GM21737 (cell line): ENCODE data around the gene SARS2.
"Not testable (repeated sequence)": the region's sequence is repeated elsewhere in the genome, so short reads cannot be mapped to it uniquely, and the experiment has no call there.

ENCODE experiments used
- ATAC-seq: cut with Tn5 transposase; IDR thresholded peaks from one replicate; pipeline ENCODE4 v1.9.1; 2021; ENCODE audit warnings: mild to moderate bottlenecking, moderate library complexity; ENCODE audit not compliant: unreplicated experiment

SARS2 gene

DNA sequence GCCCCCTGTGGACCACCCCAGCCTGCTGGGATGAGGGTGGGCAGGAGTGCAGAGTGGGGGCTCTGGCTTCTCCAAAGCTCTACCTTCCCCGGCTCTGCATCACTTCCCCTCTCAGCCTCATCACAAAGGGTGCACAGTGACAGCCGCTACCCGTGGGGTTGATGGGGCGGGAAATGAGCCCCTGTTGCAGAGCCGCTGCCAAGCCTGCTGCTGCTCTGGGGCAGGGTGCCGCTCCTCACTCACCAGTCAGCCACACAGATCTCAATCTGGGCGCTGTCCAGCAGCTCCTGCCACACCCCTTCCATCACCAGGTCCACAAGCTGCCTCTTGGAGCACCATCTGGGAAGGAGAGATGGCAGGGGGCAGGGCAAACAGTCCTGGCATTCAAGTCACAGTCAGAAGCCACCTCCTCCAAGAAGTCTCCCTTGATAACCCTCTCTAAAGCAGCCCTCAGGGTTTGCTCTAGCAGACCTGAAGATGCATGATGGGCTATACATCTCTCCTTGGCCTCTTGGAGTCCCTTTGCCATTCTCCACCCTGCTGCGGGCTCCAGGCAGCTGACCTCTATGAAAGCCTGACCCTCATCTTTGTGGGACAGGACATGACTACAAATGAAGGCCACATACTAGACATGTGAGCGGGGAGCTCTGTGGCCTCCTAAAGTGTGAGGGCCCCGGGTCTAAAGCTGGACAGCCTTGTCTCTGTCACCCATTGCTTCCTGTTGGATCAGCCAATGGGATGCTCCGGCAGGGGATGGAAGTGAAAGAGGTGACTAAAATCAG, 15.9 kb upstream of the SARS2 start:
- ATAC-seq = no peak

DNA sequence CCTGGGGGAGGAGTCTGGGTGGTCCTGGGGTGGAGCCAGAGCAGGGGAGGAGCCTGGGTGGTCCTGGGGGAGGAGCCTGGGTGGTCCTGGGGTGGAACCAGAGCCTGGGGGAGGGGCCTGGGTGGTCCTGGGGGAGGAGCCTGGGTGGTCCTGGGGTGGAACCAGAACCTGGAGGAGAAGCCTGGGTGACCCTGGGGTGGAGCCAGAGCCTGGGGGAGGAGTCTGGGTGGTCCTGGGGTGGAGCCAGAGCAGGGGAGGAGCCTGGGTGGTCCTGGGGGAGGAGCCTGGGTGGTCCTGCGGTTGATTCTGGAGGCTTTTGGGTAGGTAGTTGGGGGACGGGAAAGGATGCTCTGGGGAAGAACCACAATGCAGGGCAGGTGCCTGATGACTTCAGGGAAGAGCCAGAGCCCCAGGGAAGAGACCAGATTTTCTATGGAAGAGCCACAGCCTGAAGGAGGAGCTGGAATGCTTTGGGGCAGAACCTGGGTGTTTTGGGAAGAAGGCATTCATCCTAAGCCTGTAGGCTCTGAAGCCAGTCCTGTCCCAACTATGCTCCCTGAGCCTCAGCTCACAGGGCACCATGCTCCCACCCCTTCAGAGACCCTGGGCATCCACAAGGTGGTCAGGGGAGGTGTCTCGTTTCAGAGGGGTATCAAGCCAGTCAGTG, 15.1 kb upstream of the SARS2 start:
- ATAC-seq = no peak

DNA sequence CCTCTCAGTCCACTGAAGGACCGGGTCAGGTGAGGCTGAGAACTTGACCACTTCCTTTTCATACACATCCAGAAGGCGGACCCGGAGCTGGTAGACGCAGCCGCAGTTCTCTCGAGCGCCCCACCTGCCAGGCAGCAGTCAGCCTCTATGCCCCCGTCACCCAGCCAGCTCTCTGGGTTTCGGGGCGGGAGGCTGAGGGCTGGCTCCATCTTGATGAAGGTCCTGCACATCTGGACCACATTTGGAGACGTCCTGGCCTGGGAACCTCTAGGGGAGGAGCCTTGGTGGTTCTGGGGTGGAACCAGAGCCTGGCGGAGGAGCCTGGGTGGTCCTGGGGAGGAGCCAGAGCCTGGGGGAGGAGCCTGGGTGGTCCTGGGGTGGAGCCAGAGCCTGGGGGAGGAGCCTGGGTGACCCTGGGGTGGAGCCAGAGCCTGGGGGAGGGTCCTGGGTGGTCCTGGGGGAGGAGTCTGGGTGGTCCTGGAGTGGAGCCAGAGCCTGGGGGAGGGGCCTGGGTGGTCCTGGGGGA, 14.5 kb upstream of the SARS2 start:
- ATAC-seq = no peak

DNA sequence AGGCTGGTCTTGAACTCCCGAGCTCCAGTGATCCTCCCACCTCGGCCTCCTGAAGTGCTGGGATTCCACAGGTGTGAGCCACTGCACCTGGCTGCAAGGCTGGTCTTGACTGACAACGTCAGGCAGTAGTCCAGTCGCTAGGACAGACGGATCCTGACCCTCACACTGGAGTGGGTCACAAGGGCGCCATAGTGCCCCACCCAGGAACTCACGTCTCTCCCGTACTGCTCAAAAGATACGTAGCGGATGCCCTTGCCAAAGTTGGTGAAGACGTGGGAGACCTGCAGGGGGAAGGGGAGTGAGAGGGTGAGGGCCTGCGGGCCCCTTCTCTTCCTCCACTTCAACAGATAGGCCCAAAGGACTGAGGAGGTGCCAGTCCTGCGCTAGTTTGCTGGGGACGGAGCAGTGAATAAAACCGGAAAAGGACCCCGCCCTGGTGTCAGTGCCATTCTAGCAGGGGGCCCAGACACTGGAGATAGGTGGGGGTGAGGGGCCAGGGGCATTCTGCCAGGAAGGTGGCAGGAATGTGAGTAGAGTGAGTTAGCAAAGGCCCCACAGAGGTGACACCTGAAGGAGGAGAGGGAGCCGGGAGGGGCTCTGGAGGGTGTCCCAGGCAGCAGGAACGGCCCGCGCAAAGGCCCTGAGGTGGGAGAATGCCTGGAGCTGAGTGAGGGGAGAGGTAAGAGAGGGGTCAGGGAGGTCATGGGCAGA, 12.1 kb upstream of the SARS2 start:
- no peak for ATAC-seq

DNA sequence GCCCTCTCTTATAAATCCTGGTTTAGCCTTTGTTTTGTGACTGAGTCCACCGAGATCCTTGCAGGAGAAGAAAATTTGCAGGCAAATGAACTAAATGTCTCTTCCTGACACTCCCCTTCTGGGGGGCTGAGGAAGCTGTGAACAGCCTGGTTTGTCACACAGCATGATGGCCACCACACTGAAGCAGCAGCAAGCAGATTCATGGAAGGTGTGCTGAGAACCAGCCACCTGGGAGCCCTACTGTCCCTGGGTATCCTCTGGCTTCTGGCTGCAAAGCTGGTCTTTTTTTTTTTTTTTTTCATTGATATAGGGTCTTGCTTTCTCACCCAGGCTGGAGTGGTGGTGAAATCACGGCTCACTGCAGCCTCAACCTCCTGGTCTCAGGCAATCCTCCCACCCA, 11.4 kb upstream of the SARS2 start:
- no peak for ATAC-seq

DNA sequence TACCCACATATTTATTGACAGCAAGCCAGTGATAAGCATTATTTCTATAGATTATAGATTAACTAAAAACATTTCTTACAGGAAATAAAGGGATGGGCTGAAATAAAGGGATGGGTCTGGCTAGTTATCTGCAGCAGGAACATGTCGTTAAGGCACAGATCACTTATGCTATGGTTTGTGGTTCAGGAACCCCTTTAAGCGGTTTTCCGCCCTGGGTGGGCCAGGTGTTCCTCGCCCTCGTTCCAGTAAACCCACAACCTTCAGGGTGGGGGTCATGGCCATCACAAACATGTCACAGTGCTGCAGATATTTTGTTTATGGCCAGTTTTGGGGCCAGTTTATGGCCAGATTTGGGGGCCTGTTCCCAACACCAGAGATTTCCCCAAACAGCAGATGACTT, 10.9 kb upstream of the SARS2 start:
- not testable (repeated sequence) for ATAC-seq

DNA sequence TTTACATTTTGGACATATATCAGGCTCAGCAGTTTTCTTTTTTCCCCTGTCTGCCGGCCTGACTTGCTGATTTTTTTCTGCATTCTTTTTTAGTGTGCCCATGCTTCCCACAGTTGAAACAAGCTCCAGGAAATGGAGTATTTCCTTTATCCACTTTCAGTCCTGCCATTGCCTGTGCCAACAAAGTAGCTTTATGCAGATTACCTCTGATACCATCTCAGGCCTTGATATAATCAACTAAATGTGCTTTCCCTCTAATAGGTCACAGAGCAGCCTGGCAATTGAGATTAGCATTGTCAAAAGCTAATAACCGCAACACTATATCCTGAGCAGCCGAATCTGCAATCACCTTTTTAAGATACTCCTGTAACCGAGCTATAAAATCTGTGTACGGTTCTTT, 9.4 kb upstream of the SARS2 start:
- no peak for ATAC-seq

DNA sequence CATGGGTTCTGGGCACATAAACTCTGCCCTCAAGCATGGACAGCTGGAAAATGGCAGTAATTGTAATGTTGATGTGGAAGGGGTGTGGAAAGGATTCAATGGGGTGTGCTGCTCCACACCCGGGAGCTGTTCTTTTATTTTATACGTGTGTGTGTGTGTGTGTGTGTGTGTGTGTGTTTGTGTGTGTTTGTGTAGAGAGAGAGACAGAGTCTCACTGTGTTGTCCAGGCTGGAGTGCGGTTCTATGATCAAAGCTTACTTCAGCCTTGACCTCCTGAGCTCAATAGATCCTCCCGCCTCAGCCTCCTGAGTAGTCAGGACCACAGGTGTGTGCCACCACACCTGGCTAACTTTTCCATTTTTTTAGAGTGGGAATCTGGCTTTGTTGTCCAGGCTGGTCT, 3.0 kb upstream of the SARS2 start:
- no peak for ATAC-seq

DNA sequence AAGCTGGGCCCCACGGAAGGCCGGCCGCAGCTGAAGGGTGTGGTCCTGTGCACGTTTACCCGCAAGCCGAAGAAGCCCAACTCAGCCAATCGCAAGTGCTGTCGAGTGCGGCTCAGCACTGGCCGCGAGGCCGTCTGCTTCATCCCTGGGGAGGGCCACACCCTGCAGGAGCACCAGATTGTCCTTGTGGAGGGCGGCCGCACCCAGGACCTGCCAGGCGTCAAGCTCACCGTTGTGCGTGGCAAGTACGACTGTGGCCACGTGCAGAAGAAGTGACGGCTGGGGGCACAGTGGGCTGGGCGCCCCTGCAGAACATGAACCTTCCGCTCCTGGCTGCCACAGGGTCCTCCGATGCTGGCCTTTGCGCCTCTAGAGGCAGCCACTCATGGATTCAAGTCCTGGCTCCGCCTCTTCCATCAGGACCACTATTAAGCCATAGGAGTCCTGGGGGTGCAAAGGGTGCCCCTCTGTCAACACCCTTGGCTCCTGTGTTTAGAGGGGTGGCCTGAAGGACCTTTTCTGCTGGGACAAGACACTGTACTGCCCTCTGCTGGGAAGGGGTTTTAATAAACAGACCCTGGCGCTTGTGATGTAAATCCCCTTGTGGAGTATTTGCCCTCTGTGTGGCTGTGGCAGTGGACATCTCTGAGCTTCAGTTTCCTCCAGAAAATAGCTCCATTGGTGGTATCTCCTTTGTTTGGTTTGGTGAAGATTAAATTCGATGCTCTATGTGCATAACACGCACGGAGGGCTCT, 2.0 kb upstream of the SARS2 start:
- no peak for ATAC-seq

DNA sequence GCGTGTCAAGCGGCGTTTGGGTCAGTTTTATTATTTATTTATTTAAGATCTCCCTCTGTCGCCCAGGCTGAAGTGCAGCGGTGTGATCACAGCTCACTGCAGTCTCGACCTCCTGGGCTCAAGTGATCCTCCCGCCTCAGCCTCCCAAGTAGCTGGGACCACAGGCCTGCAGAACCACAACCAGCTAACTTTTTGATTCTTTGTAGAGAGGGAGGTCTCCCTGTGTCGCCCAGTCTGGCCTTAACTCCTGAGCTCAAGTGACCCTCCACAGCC, 894 bp upstream of the SARS2 start:
- ATAC-seq = no peak

DNA sequence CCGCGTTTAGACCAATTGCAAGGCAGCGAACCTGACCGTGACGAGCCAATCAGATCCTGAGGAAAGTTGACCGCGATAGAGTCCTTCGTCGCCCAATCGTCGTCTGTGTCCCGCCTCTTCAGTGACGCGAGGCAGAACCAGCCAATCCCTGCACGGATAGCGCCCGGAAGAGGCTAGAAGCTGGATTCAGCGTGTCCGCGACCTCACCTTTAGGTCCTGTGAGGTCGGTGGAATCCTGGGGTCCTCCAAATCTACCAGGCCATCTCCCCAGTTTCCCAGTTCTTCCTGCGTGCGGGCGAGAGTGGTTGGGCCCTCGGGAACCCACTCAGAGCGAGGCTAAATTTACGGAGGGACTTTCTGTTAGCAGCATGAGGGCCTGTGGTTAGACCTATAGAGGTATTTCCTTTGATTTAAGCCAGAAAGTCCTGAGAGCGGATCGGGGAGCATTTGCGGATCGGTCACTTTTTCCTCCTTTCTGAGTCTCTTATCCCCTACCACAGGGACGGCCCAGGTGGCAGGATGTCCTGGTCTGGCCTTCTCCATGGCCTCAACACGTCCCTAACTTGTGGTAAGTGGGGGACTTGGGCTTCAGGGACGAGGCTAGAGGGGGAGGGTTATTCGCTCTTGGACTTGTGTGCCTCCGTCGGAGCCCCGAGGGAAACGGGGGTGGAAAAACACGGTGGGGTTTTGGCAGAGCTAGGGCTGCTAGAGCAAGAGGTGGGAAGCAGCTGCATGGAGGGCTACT, 385 bp upstream of the SARS2 start, which contains the start of gene MRPS12:
MRPS12 (plus strand) TSS at position 169 of the 745 bp plus-strand sequence; CDS start at position 520, 351 bp downstream.
- peak; percentile 91 for ATAC-seq

DNA sequence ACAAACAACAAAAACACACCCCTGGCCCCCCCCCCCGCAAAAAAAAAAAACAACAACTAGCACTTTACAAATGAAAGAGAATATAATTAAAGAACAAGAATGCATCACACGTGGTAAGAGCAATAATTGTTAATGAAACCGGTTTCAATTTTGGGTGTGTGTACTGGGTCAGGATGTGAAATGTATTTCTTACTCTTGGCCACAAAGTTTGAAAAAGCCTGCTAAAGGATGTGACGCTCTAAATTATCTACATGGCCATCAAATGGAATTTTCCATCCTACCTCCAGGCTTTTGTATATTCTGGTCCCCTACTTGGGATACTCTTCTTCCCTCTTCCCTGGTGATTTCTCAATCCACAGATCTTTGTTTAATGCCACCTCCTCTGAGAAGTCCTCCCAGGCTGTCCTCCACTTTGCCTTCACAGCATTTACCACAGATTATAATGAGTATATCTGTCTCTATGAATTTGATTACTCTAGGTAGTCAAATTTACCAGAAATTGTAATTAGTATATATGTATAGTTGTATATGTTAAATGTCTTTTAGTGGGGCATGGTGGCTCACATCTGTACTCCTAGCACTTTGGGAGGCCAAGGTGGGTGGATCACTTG, 2.1 kb downstream of the SARS2 start:
- no peak for ATAC-seq

DNA sequence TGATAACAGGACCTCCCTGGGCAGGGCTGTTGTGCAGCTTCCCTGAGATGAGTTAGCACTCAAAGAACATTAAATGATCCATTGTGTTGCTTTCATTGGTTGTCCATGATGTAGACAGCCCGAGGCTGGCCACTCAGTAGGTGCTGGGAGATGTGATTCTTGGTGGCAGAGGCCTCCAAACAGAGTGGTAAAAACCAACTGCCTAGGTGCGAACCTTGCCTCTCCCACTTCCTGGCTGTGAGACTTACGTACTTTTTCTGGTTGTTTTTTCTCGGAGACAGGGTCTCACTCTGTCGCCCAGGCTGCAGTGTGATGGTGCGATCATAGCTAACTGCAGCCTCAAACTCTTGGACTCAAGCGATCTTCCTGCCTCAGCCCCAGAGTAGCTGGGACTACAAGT, 6.2 kb downstream of the SARS2 start:
- no peak for ATAC-seq

DNA sequence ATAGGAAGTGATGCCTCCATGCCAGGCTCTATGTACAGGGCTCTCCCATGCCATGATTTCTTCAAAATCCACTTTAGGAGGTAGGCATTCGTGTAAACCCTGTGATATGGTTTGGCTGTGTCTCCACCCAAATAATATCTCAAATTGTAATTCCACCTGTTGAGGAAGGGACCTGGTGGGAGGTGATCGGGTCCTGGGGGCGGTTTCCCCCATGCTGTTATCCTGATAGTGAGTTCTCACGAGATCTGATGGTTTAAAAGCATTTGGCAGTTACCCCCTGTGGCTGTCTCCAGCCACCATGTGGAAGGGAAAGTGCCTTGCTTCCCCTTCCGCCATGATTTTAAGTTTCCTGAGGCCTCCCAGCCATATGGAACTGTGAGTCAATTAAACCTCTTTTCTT, 8.1 kb downstream of the SARS2 start:
- no peak for ATAC-seq

DNA sequence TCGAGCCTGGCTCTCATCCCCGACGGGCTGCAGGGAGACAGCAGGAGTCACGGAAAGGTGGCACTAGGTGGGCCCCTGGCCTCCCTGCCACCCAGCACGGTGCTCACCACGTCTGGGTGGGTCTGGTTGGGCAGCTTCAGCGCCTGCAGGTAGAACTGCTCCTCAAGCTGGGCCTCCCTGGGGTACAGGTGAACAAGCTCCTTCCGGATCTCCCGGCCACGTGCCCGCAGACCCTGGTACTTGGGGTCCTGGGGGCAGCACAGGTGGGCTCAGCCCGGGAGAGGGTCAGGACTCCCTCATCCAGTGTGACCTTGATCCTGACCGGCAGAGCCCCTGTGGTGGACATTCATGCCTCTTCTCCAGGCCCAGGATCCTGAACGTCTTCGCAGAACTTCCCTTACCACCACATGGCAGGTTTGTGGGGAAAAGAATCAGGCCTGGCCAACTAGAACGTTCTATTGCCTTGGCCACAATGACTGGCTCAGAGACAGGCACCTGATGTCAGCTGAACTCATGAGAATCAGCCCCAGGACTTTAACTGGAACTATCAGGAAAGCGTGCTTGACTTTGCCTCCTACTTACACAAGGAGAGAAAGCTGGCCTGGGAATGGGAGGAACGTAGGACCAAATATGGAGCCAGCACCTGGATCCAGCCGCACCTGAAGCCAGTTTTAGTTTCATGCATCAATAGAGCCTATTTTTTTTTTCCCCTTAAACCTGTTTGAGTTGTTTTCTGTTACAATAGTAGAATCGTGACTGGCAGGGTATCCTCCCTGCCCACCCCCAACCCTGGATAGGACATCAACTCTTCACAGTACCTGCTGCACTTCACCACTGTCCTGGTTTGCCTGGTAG, 8.9 kb downstream of the SARS2 start:
- no peak for ATAC-seq

DNA sequence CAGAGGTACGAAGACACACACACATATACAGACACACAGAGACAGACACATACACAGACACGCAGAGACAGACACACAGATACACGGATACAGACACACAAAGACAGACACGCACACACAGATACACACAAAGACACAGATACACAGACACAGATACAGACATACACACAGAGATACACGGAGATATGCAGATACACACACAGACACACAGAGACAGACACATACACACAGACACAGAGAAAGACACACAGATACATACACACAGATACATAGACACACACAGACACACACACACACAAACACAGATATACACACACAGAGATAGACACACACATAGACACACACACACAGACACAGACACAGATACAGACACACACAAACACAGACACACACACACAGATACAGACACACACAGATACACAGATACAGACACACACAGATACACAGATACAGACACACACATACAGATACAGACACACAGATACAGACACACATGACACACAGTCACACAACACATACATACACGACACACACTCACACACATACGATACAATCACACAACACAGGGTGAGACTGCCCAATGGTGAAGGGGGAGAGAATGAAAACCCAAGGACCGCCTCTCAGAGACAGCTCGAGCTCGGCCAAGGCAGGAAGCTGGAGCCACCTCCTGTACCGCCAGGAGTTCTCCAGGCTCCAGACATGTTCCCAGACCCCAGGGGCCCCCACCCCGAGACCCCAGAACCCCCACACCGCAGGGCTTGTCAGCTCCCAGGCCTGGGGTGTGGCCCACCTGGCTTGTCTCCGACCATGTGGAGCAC, 9.8 kb downstream of the SARS2 start:
- no peak for ATAC-seq

DNA sequence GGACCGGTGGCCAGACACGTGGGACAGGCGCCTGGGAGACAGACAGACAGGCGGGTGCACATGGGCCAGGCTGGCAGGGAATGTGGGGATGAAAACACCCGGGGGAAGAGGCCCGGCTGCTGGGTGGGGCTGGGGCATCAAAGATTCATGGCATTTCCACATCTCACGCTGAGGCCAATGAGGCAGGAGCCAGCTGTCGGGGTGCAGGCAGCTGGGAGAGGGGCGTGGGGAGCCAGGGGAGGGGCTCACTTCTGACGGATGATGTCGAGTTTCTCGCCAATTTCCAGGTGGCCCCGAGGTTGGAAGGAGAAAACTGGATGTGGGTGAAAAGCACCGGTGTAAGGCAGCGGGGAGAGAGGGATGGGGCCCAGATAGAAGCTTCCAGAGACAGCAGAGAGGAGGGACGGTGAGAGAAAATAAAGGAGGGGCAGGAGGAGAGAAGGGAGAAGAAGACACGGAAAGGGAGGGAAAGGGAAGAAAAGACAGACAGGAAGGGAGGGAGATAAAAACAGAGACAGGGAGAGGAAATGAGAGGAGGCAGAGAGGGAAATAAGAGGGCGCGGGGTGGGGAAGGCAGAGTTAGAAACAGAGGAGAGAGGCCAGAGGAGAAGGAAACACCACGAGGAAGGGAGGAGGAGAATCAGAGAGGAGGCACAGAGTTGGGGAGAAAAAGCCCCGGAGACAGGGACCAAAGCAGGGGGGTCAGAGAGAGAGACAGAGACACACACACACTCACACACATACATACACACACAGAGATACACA, 10.5 kb downstream of the SARS2 start:
- ATAC-seq = no peak

DNA sequence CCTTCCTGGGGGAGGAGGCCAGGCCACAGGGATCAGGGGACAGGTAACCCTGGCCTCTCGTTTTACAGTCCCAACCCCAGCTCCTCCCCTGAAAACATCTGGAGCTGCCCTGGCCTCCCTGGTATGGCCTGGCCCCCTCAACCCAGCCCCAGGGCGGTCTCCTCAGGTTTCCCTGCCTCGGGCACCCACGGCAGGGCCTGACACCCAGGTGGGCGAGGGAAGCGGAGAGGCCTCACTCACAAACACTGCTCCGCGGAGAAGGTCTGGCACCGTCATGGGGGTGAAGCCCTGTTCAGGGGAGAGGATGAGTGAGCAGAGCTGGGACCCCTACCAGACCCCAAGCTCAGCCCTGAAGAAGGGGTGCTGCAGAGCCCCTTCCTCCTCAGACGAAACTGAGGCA, 12.0 kb downstream of the SARS2 start:
- ATAC-seq = no peak
